Trophoblast cell (in vitro differentiated cells and primary cell): ENCODE measurements around the gene DUOXA2.

Experiments used
- DNase-seq, 2 donors: peaks; one replicate each; pipeline ENCODE4 v3.0.0-alpha.2; 2016
- H2AFZ ChIP-seq: 2 replicates; pipeline ENCODE4 v1.6.1; 2013; ENCODE audit warnings: low read length, moderate library complexity, mild to moderate bottlenecking; ENCODE audit not compliant: insufficient read depth, poor library complexity
- H2AK5ac ChIP-seq: 2 replicates; pipeline ENCODE4 v1.6.1; 2013; ENCODE audit warnings: mild to moderate bottlenecking, low read length
- H2BK120ac ChIP-seq: 2 replicates; pipeline ENCODE4 v1.6.1; 2013; ENCODE audit warnings: low read length, mild to moderate bottlenecking, moderate library complexity; ENCODE audit not compliant: insufficient read depth, poor library complexity
- H2BK12ac ChIP-seq: 2 replicates; pipeline ENCODE4 v1.6.1; 2013; ENCODE audit warnings: mild to moderate bottlenecking, low read length, moderate library complexity
- H2BK5ac ChIP-seq: 2 replicates; pipeline ENCODE4 v1.6.1; 2013; ENCODE audit warnings: low read length, low read depth, moderate library complexity, mild to moderate bottlenecking; ENCODE audit not compliant: poor library complexity
- H3K14ac ChIP-seq: 2 replicates; pipeline ENCODE4 v1.6.1; 2013; ENCODE audit warnings: mild to moderate bottlenecking, low read length
- H3K18ac ChIP-seq: 2 replicates; pipeline ENCODE4 v1.6.1; 2013; ENCODE audit warnings: mild to moderate bottlenecking, low read length
- H3K23ac ChIP-seq: 2 replicates; pipeline ENCODE4 v1.6.1; 2013; ENCODE audit warnings: low read length
- H3K27ac ChIP-seq: 2 replicates; pipeline ENCODE4 v1.5.1; 2013; ENCODE audit warnings: low read depth, mild to moderate bottlenecking, inconsistent platforms, low read length, moderate library complexity
- H3K27me3 ChIP-seq: 2 replicates; pipeline ENCODE4 v1.6.1; 2013; ENCODE audit warnings: inconsistent platforms, mild to moderate bottlenecking, low read length, moderate library complexity; ENCODE audit not compliant: insufficient read depth
- H3K36me3 ChIP-seq, 2 experiments: 1 replicate in 1 of 2; 2 replicates in 1 of 2; pipeline ENCODE4 v1.6.1; 2013; ENCODE audit warnings: low read length in 2 of 2, mild to moderate bottlenecking in 2 of 2, moderate library complexity in 1 of 2; ENCODE audit not compliant: insufficient read depth in 2 of 2, control insufficient read depth in 1 of 2
- H3K4ac ChIP-seq: 2 replicates; pipeline ENCODE4 v1.6.1; 2013; ENCODE audit warnings: low read depth, mild to moderate bottlenecking, low read length, moderate library complexity
- H3K4me1 ChIP-seq, 2 experiments: 1 replicate in 1 of 2; 2 replicates in 1 of 2; pipeline ENCODE4 v1.6.1; 2013; ENCODE audit warnings: low read length in 2 of 2, mild to moderate bottlenecking in 2 of 2, moderate library complexity in 1 of 2; ENCODE audit not compliant: insufficient read depth in 2 of 2, control insufficient read depth in 1 of 2
- H3K4me2 ChIP-seq: 2 replicates; pipeline ENCODE4 v1.6.1; 2013; ENCODE audit warnings: inconsistent platforms, mild to moderate bottlenecking, low read length, moderate library complexity
- H3K4me3 ChIP-seq: 2 replicates; pipeline ENCODE4 v1.5.1; 2013; ENCODE audit warnings: mild to moderate bottlenecking, low read depth, low read length, inconsistent platforms
- H3K79me1 ChIP-seq: one replicate; pipeline ENCODE4 v1.6.1; 2013; ENCODE audit warnings: low read length
- H3K79me2 ChIP-seq: 2 replicates; pipeline ENCODE4 v1.6.1; 2013; ENCODE audit warnings: low read length, mild to moderate bottlenecking; ENCODE audit not compliant: control insufficient read depth, insufficient read depth, poor library complexity
- H3K9ac ChIP-seq: 2 replicates; pipeline ENCODE4 v1.6.1; 2013; ENCODE audit warnings: mild to moderate bottlenecking, low read length
- H3K9me3 ChIP-seq: 2 replicates; pipeline ENCODE4 v1.6.1; 2013; ENCODE audit warnings: low read depth, mild to moderate bottlenecking, control low read depth, inconsistent platforms, low read length; ENCODE audit not compliant: insufficient read depth
- H4K12ac ChIP-seq: 2 replicates; pipeline ENCODE4 v1.6.1; 2013; ENCODE audit warnings: low read depth, mild to moderate bottlenecking, low read length, moderate library complexity
- H4K8ac ChIP-seq: 2 replicates; pipeline ENCODE4 v1.6.1; 2013; ENCODE audit warnings: low read depth, mild to moderate bottlenecking, low read length, moderate library complexity
- H4K91ac ChIP-seq: one replicate; pipeline ENCODE4 v1.6.1; 2013; ENCODE audit warnings: low read depth, mild to moderate bottlenecking, low read length, moderate library complexity
- WGBS: extraction: QIAGEN DNeasy Blood & Tissue Kit; methylation state at CpG from one replicate; pipeline ENCODE4 v1.1.7; 2013; ENCODE audit warnings: missing lambda C conversion rate; ENCODE audit not compliant: insufficient read length, insufficient coverage; ENCODE audit errors: extremely low coverage; 5-methylcytosine and 5-hydroxymethylcytosine counted together

DUOXA2 gene

GRCh38 chr15:45116006-45116481, 1.9 kb downstream of the DUOXA2 start:
- Histone ChIP-seq H4K12ac (no peak overlapping the region), H2AK5ac (no peak overlapping the region), H2AFZ (no peak overlapping the region), H3K4me1 (peaks cover 4% of the 10 kb centered on the region in 2 experiments), H3K79me2 (no peaks in the 10 kb centered on the region), H4K8ac (no peak overlapping the region), H3K18ac (no peak overlapping the region), H3K4me2 (no peak overlapping the region), H3K27me3 (peaks cover 69% of the 10 kb centered on the region), H3K23ac (no peak overlapping the region), H3K9ac (no peak overlapping the region), H3K4me3 (no peak overlapping the region), H3K27ac (no peak overlapping the region), H3K79me1 (no peaks in the 10 kb centered on the region), H4K91ac (no peak overlapping the region), H3K14ac (no peak overlapping the region), H2BK12ac (no peak overlapping the region), H2BK5ac (no peak overlapping the region), H3K9me3 (peaks cover 2% of the 10 kb centered on the region), H3K36me3 (no peaks in the 10 kb centered on the region), H3K4ac (no peak overlapping the region), H2BK120ac (no peak overlapping the region)
- no peak for DNase-seq
- no CpG with 5 or more reads among the region's 19 CpGs for WGBS

GRCh38 chr15:45116482-45117307, 2.6 kb downstream of the DUOXA2 start:
- no peak overlapping the region for H4K8ac ChIP-seq
- H3K4me1 ChIP-seq = peaks cover 4% of the 10 kb centered on the region in 2 experiments
- no peak overlapping the region for H3K4me3 ChIP-seq
- WGBS = no CpG with 5 or more reads among the region's 65 CpGs
- H3K27me3 ChIP-seq = peaks cover 64% of the 10 kb centered on the region
- no peak overlapping the region for H3K18ac ChIP-seq
- H4K12ac ChIP-seq = no peak overlapping the region
- no peaks in the 10 kb centered on the region for H3K79me2 ChIP-seq
- no peak overlapping the region for H3K4me2 ChIP-seq
- no peak overlapping the region for H3K9ac ChIP-seq
- DNase-seq = no peak
- H3K9me3 ChIP-seq = peaks cover 2% of the 10 kb centered on the region
- no peak overlapping the region for H2BK5ac ChIP-seq
- no peak overlapping the region for H3K14ac ChIP-seq
- H2AK5ac ChIP-seq = no peak overlapping the region
- H2AFZ ChIP-seq = no peak overlapping the region
- no peaks in the 10 kb centered on the region for H3K36me3 ChIP-seq
- H2BK120ac ChIP-seq = no peak overlapping the region
- no peak overlapping the region for H3K27ac ChIP-seq
- H2BK12ac ChIP-seq = no peak overlapping the region
- no peak overlapping the region for H3K23ac ChIP-seq
- H3K4ac ChIP-seq = no peak overlapping the region
- no peaks in the 10 kb centered on the region for H3K79me1 ChIP-seq
- H4K91ac ChIP-seq = no peak overlapping the region

- Histone ChIP-seq H2AK5ac (no peak overlapping the region), H3K23ac (no peak overlapping the region), H4K8ac (no peak overlapping the region), H3K9ac (no peak overlapping the region), H3K9me3 (peaks cover 2% of the 10 kb centered on the region), H3K79me2 (no peaks in the 10 kb centered on the region), H2BK120ac (no peak overlapping the region), H2BK5ac (no peak overlapping the region), H3K27me3 (peaks cover 56% of the 10 kb centered on the region), H3K79me1 (no peaks in the 10 kb centered on the region), H3K36me3 (no peaks in the 10 kb centered on the region), H3K4ac (no peak overlapping the region), H3K18ac (no peak overlapping the region), H3K4me3 (no peak overlapping the region), H3K4me2 (peak overlapping the region; percentile 61), H3K4me1 (peaks cover 4 to 8% of the 10 kb centered on the region in 2 experiments), H2AFZ (no peak overlapping the region), H2BK12ac (no peak overlapping the region), H4K12ac (no peak overlapping the region), H3K14ac (no peak overlapping the region), H4K91ac (no peak overlapping the region), H3K27ac (no peak overlapping the region)
- no CpG with 5 or more reads among the region's 33 CpGs for WGBS
- no peak for DNase-seq
These were observed 3.4 kb downstream of the DUOXA2 start for GRCh38 chr15:45117308-45118130.

- no peak overlapping the region for H2AFZ ChIP-seq
- peaks cover 50% of the 10 kb centered on the region for H3K27me3 ChIP-seq
- peaks cover 4 to 8% of the 10 kb centered on the region in 2 experiments for H3K4me1 ChIP-seq
- no peak overlapping the region for H2BK12ac ChIP-seq
- no peak overlapping the region for H4K8ac ChIP-seq
- H3K14ac ChIP-seq = no peak overlapping the region
- H3K4ac ChIP-seq = no peak overlapping the region
- peak overlapping the region; percentile 61 for H3K4me2 ChIP-seq
- no peak overlapping the region for H2AK5ac ChIP-seq
- no peak overlapping the region for H3K27ac ChIP-seq
- no peaks in the 10 kb centered on the region for H3K79me1 ChIP-seq
- H4K12ac ChIP-seq = no peak overlapping the region
- no peaks in the 10 kb centered on the region for H3K79me2 ChIP-seq
- no peak overlapping the region for H3K23ac ChIP-seq
- no peak overlapping the region for H2BK5ac ChIP-seq
- no peak overlapping the region for H3K4me3 ChIP-seq
- H3K9ac ChIP-seq = no peak overlapping the region
- no peak overlapping the region for H4K91ac ChIP-seq
- H3K9me3 ChIP-seq = peaks cover 2% of the 10 kb centered on the region
- no peaks in the 10 kb centered on the region for H3K36me3 ChIP-seq
- H2BK120ac ChIP-seq = no peak overlapping the region
- no CpG with 5 or more reads among the region's 14 CpGs for WGBS
- H3K18ac ChIP-seq = no peak overlapping the region
- peak; percentile 76 to 87 for DNase-seq
These were observed 4.0 kb downstream of the DUOXA2 start for GRCh38 chr15:45118131-45118588.
